Urinary bladder (tissue), 4 donors: Measurements from ENCODE around the gene LARGE1. TPM values are rescaled to one million over a fixed set of nuclear protein-coding genes. Genes with fewer than 3 reads are reported as not detected.

ENCODE experiments used
- DNase-seq: peaks from one replicate; pipeline ENCODE4 v3.0.0-alpha.2; 2015; ENCODE audit errors: extremely low spot score
- H3K27ac ChIP-seq: one replicate; pipeline ENCODE4 v1.5.1; 2013; ENCODE audit warnings: low read depth, mild to moderate bottlenecking, moderate library complexity
- H3K36me3 ChIP-seq: one replicate; pipeline ENCODE4 v1.6.1; 2013; ENCODE audit warnings: mild to moderate bottlenecking, moderate library complexity; ENCODE audit not compliant: insufficient read depth
- H3K4me1 ChIP-seq: one replicate; pipeline ENCODE4 v1.6.1; 2013; ENCODE audit warnings: mild to moderate bottlenecking, moderate library complexity; ENCODE audit not compliant: insufficient read depth
- H3K4me3 ChIP-seq: one replicate; pipeline ENCODE4 v1.5.1; 2013; ENCODE audit warnings: low read depth, low read length
- WGBS: extraction: QIAGEN DNeasy Blood & Tissue Kit; methylation state at CpG from one replicate; pipeline ENCODE4 v1.1.7; 2013; 5-methylcytosine and 5-hydroxymethylcytosine counted together
- polyA plus RNA-seq: library from polyadenylated mRNA; stranded (reverse); fragments of 200-250 nt; gene quantifications from one replicate; pipeline ENCODE4 v1.2.3, GENCODE V29; 2013
- total RNA-seq: library from RNA; depleted of rRNA; stranded (reverse); fragments of >200 nt; gene quantifications from one replicate; pipeline ENCODE4 v1.2.3, GENCODE V29; 2014
- donor health status: healthy with polysubstance abuse.
- donor health status: healthy.

The LARGE1 gene
- total and polyA plus RNA-seq, 2 donors: 27.9 to 34.5 TPM

DNA sequence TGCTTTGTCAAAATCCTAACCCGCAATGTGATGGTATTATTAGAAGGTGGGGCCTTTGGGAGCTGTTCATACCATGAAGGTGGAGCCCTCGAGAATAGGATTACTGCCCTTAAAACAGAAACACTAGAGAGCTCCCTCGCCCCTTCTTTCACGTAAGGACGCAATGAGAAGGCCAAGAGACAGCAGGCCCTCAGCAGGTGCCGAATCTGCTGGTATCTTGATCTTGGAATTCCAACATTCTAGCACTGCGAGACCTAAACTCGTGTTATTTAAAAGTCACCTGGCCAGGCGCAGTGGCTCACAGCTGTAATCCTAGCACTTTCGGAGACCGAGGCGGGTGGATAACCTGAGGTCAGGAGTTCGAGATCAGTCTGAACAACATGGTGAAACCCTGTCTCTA, 33.1 kb downstream of the LARGE1 start:
- Histone ChIP-seq H3K36me3 (no peaks in the 10 kb centered on the region), H3K27ac (no peak overlapping the region), H3K4me1 (no peaks in the 10 kb centered on the region), H3K4me3 (no peak overlapping the region)
- WGBS: 95% methylated on average over 13 of the region's 13 CpGs
- no peak for DNase-seq

DNA sequence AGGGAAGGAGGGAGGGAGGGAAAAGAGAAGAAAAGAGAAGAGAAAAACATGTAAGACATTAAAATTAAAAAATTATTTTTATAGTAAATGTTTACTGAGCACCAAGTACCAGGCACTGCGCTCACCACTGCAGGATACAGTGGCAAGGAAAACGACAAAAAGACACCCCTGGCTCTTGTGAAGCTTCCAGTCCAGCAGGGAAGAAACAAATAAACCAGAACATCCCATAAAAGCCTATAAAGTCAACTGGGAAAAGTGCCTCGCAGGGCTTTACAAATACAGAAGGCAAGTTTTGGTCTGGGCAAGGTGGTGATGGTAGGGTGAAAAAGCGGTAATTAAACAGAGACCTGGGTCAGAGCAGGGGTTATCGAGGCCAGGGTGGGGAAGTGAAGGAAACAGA, 33.6 kb downstream of the LARGE1 start:
- 71% methylated on average over 5 of the region's 5 CpGs for WGBS
- DNase-seq: no peak
- Histone ChIP-seq H3K27ac (no peak overlapping the region), H3K4me1 (no peaks in the 10 kb centered on the region), H3K4me3 (no peak overlapping the region), H3K36me3 (no peaks in the 10 kb centered on the region)

DNA sequence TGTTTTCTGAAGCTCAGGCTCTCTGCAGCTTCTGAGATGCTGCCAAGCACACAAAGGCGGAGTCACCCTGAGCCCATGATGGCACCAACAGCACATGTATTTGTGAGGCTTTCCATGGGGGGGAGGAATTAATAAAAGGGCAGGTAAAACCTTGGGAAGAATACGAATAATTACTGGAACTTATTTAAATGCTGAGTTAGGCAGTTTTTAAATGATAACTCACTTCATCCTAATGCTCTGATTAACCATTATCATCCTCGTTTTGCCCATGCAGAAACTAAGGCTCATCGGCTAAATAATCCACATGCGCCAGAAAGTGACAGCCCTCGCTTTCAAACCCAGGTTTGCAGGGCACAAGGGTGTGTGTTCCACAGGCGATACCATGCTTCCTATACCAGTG, 35.4 kb downstream of the LARGE1 start:
- H3K4me3 ChIP-seq: no peak overlapping the region
- H3K36me3 ChIP-seq: no peaks in the 10 kb centered on the region
- H3K4me1 ChIP-seq: no peaks in the 10 kb centered on the region
- 93% methylated on average over 7 of the region's 7 CpGs for WGBS
- no peak overlapping the region for H3K27ac ChIP-seq
- no peak for DNase-seq

- WGBS: 90% methylated on average over 19 of the region's 19 CpGs
- no peaks in the 10 kb centered on the region for H3K4me1 ChIP-seq
- H3K27ac ChIP-seq: no peak overlapping the region
These were observed 36.1 kb downstream of the LARGE1 start for GRCh38 chr22:33883961-33884808.

GRCh38 chr22:33883561-33883960, 36.7 kb downstream of the LARGE1 start:
- no peak overlapping the region for H3K4me3 ChIP-seq
- no peak overlapping the region for H3K27ac ChIP-seq
- H3K4me1 ChIP-seq: no peaks in the 10 kb centered on the region
- DNase-seq: no peak
- H3K36me3 ChIP-seq: no peaks in the 10 kb centered on the region
- 86% methylated on average over 6 of the region's 6 CpGs for WGBS

More at GRCh38 chr22:33883961-33884808, 36.1 kb downstream of the LARGE1 start:
- DNase-seq: no peak
- H3K4me3 ChIP-seq: no peak overlapping the region
- H3K36me3 ChIP-seq: no peaks in the 10 kb centered on the region

GRCh38 chr22:33882991-33883390, 37.3 kb downstream of the LARGE1 start:
- no peaks in the 10 kb centered on the region for H3K36me3 ChIP-seq
- DNase-seq: no peak
- H3K27ac ChIP-seq: no peak overlapping the region
- H3K4me3 ChIP-seq: no peak overlapping the region
- H3K4me1 ChIP-seq: no peaks in the 10 kb centered on the region
- WGBS: 85% methylated on average over 6 of the region's 6 CpGs

GRCh38 chr22:33880986-33881385, 39.3 kb downstream of the LARGE1 start:
- Histone ChIP-seq H3K27ac (no peak overlapping the region), H3K4me3 (no peak overlapping the region), H3K4me1 (no peaks in the 10 kb centered on the region), H3K36me3 (no peaks in the 10 kb centered on the region)
- WGBS: 91% methylated on average over 11 of the region's 11 CpGs
- DNase-seq: no peak

- H3K4me1 ChIP-seq: no peaks in the 10 kb centered on the region
- H3K36me3 ChIP-seq: no peaks in the 10 kb centered on the region
- no peak overlapping the region for H3K27ac ChIP-seq
- 91% methylated on average over 4 of the region's 4 CpGs for WGBS
- no peak for DNase-seq
- H3K4me3 ChIP-seq: no peak overlapping the region
These were observed 40.5 kb downstream of the LARGE1 start for GRCh38 chr22:33879796-33880195.

GRCh38 chr22:33875316-33875715, 45.0 kb downstream of the LARGE1 start:
- Histone ChIP-seq H3K4me1 (no peaks in the 10 kb centered on the region), H3K27ac (no peak overlapping the region), H3K4me3 (no peak overlapping the region), H3K36me3 (no peaks in the 10 kb centered on the region)
- WGBS: 86% methylated on average over 6 of the region's 6 CpGs
- no peak for DNase-seq

GRCh38 chr22:33874206-33874605, 46.1 kb downstream of the LARGE1 start:
- DNase-seq: no peak
- Histone ChIP-seq H3K36me3 (no peaks in the 10 kb centered on the region), H3K4me3 (no peak overlapping the region), H3K27ac (no peak overlapping the region), H3K4me1 (no peaks in the 10 kb centered on the region)
- WGBS: 86% methylated on average over 7 of the region's 7 CpGs

DNA sequence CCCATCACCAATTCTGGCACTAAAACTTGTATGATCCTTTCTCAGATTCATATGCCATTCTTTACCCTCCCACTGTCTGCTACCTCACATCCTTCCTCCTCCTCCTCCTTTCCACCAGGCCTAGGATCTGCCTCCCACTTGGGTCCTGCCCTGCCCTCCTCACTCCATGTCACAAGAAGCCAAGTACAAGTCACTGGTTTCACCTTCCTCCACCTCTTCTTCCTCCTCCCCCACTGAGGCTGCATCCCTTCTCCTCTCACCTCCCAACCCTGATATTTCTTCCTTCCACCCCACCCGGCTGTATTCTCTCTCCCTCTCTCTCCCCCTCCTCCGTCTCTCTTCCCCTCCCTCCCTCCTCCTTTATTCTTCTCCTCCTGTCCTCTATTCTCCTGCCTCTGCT, 46.6 kb downstream of the LARGE1 start:
- Histone ChIP-seq H3K4me1 (no peaks in the 10 kb centered on the region), H3K36me3 (no peaks in the 10 kb centered on the region), H3K27ac (no peak overlapping the region), H3K4me3 (no peak overlapping the region)
- DNase-seq: no peak
- WGBS: 56% methylated on average over 2 of the region's 2 CpGs

- H3K4me3 ChIP-seq: no peak overlapping the region
- H3K27ac ChIP-seq: no peak overlapping the region
- no peak for DNase-seq
- WGBS: 41% methylated on average over 14 of the region's 14 CpGs
- no peaks in the 10 kb centered on the region for H3K36me3 ChIP-seq
- no peaks in the 10 kb centered on the region for H3K4me1 ChIP-seq
These were observed 47.1 kb downstream of the LARGE1 start for GRCh38 chr22:33873186-33873585.

DNA sequence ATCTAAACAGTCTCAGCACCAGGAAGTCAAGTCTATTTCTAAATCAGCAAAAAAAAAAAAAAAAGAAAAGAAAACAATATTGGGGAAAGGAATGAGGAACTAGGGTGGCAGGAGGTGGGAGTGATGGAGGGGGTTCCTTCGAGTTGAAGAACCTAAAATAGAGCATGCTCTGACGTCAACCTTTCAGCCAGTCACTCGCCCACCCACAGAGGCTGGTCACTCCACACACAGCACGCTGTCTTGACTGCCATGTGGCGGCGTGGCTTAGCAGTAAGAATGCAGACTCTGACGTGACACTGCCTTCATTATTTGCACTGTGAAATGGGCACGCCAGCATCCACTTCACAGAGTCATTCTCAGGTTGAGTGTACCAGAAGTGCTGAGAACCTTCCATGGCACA, 48.3 kb downstream of the LARGE1 start:
- no peak for DNase-seq
- Histone ChIP-seq H3K4me1 (no peaks in the 10 kb centered on the region), H3K36me3 (no peaks in the 10 kb centered on the region), H3K27ac (no peak overlapping the region), H3K4me3 (no peak overlapping the region)
- WGBS: 80% methylated on average over 8 of the region's 8 CpGs

GRCh38 chr22:33869946-33870345, 50.3 kb downstream of the LARGE1 start:
- H3K4me3 ChIP-seq: no peak overlapping the region
- DNase-seq: no peak
- H3K36me3 ChIP-seq: no peaks in the 10 kb centered on the region
- WGBS: 76% methylated on average over 2 of the region's 2 CpGs
- H3K27ac ChIP-seq: no peak overlapping the region
- no peaks in the 10 kb centered on the region for H3K4me1 ChIP-seq
